HG03139 (cell line): ENCODE results near the gene IDH3G.

Experiments
- ATAC-seq: cut with Tn5 transposase; IDR thresholded peaks from one replicate; pipeline ENCODE4 v1.9.1; 2021; ENCODE audit not compliant: unreplicated experiment

The IDH3G gene

GRCh38 chrX:153791104-153791852, 2.9 kb downstream of the IDH3G start:
- no peak for ATAC-seq

GRCh38 chrX:153789654-153790053, 4.5 kb downstream of the IDH3G start:
- no peak for ATAC-seq

GRCh38 chrX:153786669-153787068, 7.5 kb downstream of the IDH3G start:
- no peak for ATAC-seq

GRCh38 chrX:153784325-153784967, 9.7 kb downstream of the IDH3G start:
- no peak for ATAC-seq

- ATAC-seq: no peak
Observed at GRCh38 chrX:153783378-153784013, 10.7 kb downstream of the IDH3G start.

GRCh38 chrX:153782871-153783270, 11.3 kb downstream of the IDH3G start:
- no peak for ATAC-seq

GRCh38 chrX:153782313-153782712, 11.9 kb downstream of the IDH3G start:
- ATAC-seq: no peak

- no peak for ATAC-seq
Observed at GRCh38 chrX:153781428-153782047, 12.6 kb downstream of the IDH3G start.

GRCh38 chrX:153780678-153781427, 13.3 kb downstream of the IDH3G start, which contains the start of gene SRPK3:
Gene SRPK3 (plus strand): TSS chrX:153781041. CDS start chrX:153781087, 46 bp downstream.
- no peak for ATAC-seq

GRCh38 chrX:153779891-153780677, 14.1 kb downstream of the IDH3G start:
- ATAC-seq: no peak

- no peak for ATAC-seq
Observed at GRCh38 chrX:153778684-153779101, 15.5 kb downstream of the IDH3G start.

GRCh38 chrX:153778181-153778580, 16.0 kb downstream of the IDH3G start:
- no peak for ATAC-seq

GRCh38 chrX:153777261-153778090, 16.7 kb downstream of the IDH3G start:
- ATAC-seq: no peak

- ATAC-seq: no peak
Observed at GRCh38 chrX:153776611-153777045, 17.5 kb downstream of the IDH3G start.

GRCh38 chrX:153776120-153776599, 18.0 kb downstream of the IDH3G start:
- no peak for ATAC-seq

GRCh38 chrX:153775293-153776119, 18.7 kb downstream of the IDH3G start:
- ATAC-seq: no peak

- ATAC-seq: no peak
Observed at GRCh38 chrX:153774576-153775292, 19.4 kb downstream of the IDH3G start.
